Endothelial cell of umbilical vein (primary cell): Measurements from ENCODE around the gene DUSP16. TPM values are rescaled to one million over a fixed set of nuclear protein-coding genes. Genes with fewer than 3 reads are reported as not detected.

ENCODE experiments used
- BruUV-seq: library from RNA; stranded (reverse); fragments of 400-500 nt; replicated peaks from 2 replicates; lab custom pipeline; 2021; lab: Mats Ljungman, UMichigan
- CTCF ChIA-PET: fragments of 300-600, 350-600 bp; sonication (Branson Sonifier 250); formaldehyde crosslinking; loops from one replicate; lab custom pipeline; 2021; ENCODE audit warnings: antibody characterized with exemption, inconsistent platforms; lab: Charles Lee
- POLR2A ChIA-PET: fragments of 300-600, 350-600 bp; sonication (Branson Sonifier 250); formaldehyde crosslinking; loops from one replicate; lab custom pipeline; 2021; ENCODE audit warnings: antibody characterized with exemption, inconsistent platforms; lab: Charles Lee
- DNase-seq: peaks from one replicate; pipeline ENCODE4 v3.0.0-alpha.2; 2011; ENCODE audit warnings: low read depth, low spot score
- FAIRE-seq: peaks from 2 replicates; lab custom pipeline; 2011; peaks lifted over from hg19 to GRCh38; lab: Jason Lieb, UNC
- H2AFZ ChIP-seq: 2 replicates; pipeline ENCODE4 v1.6.0; 2012; ENCODE audit warnings: low read depth, low read length, control low read depth, inconsistent platforms
- H3K27ac ChIP-seq: 2 replicates; pipeline ENCODE4 v1.5.1; 2011; ENCODE audit warnings: low read depth, mild to moderate bottlenecking, control low read depth, low read length, moderate library complexity; ENCODE audit not compliant: insufficient read depth
- H3K27me3 ChIP-seq, 2 experiments: 2 replicates each; pipeline versions ENCODE4 v1.6.0 to v1.6.1; 2011; ENCODE audit warnings: low read length in 2 of 2, mixed read lengths in 1 of 2; ENCODE audit not compliant: control insufficient read depth in 2 of 2, insufficient read depth in 2 of 2
- H3K36me3 ChIP-seq, 2 experiments: 2 replicates in 1 of 2; 3 replicates in 1 of 2; pipeline ENCODE4 v1.5.1; 2011; ENCODE audit warnings: low read length in 2 of 2, mild to moderate bottlenecking in 1 of 2, moderate library complexity in 1 of 2; ENCODE audit not compliant: control insufficient read depth in 2 of 2, insufficient read depth in 2 of 2; ENCODE audit errors: extremely low read depth in 1 of 2
- H3K4me1 ChIP-seq: 3 replicates; pipeline ENCODE4 v1.5.1; 2011; ENCODE audit warnings: mild to moderate bottlenecking, low read length; ENCODE audit not compliant: control insufficient read depth, insufficient read depth; ENCODE audit errors: extremely low read depth
- H3K4me2 ChIP-seq: 2 replicates; pipeline ENCODE4 v1.6.1; 2011; ENCODE audit warnings: low read length, control low read depth, mixed read lengths; ENCODE audit not compliant: insufficient read depth
- H3K4me3 ChIP-seq, 3 experiments: fragments of 200-600 bp in 1 of 3; sonication (generic), shearing (Covaris generic) in 1 of 3; replicated peaks in 1 of 3; 2 replicates each; pipeline ENCODE4 v1.5.1; 2011 to 2016; ENCODE audit warnings: control low read depth in 3 of 3, low read length in 3 of 3, mild to moderate bottlenecking in 2 of 3, inconsistent platforms in 1 of 3, low read depth in 1 of 3, moderate library complexity in 1 of 3; ENCODE audit not compliant: insufficient read depth in 1 of 3
- H3K79me2 ChIP-seq: 2 replicates; pipeline ENCODE4 v1.6.0; 2012; ENCODE audit warnings: low read length, inconsistent platforms; ENCODE audit not compliant: control insufficient read depth, insufficient read depth
- H3K9ac ChIP-seq: replicated peaks from 2 replicates; pipeline ENCODE3; 2011; ENCODE audit warnings: low read length, control low read depth; ENCODE audit not compliant: insufficient read depth; ENCODE audit errors: extremely low read depth
- H3K9me1 ChIP-seq: replicated peaks from 3 replicates; pipeline ENCODE4 v1.6.0; 2011; ENCODE audit warnings: mild to moderate bottlenecking, low read length; ENCODE audit not compliant: control insufficient read depth, insufficient read depth; ENCODE audit errors: extremely low read depth
- H3K9me3 ChIP-seq: replicated peaks from 2 replicates; pipeline ENCODE4 v1.5.1; 2012; ENCODE audit warnings: low read length, inconsistent platforms; ENCODE audit not compliant: control insufficient read depth, insufficient read depth
- H4K20me1 ChIP-seq: replicated peaks from 2 replicates; pipeline ENCODE3; 2011; ENCODE audit warnings: mild to moderate bottlenecking, low read length; ENCODE audit not compliant: control insufficient read depth, insufficient read depth; ENCODE audit errors: extremely low read depth
- EZH2 ChIP-seq: IDR thresholded peaks from 2 replicates; pipeline ENCODE4 v1.6.1; 2012; ENCODE audit warnings: borderline replicate concordance, low read depth, mild to moderate bottlenecking, moderate library complexity, low read length, inconsistent platforms; ENCODE audit not compliant: severe bottlenecking
- FOS ChIP-seq: IDR thresholded peaks from 2 replicates; pipeline ENCODE4 v1.6.1; 2011; ENCODE audit warnings: mild to moderate bottlenecking, low read length, moderate library complexity, borderline replicate concordance; ENCODE audit not compliant: insufficient read depth
- GATA2 ChIP-seq: IDR thresholded peaks from 2 replicates; pipeline ENCODE4 v1.7.0; 2011; ENCODE audit warnings: low read depth, mild to moderate bottlenecking, moderate library complexity, mixed read lengths, low read length; ENCODE audit not compliant: insufficient read length, insufficient read depth
- JUN ChIP-seq: IDR thresholded peaks from 2 replicates; pipeline ENCODE4 v1.6.1; 2011; ENCODE audit warnings: borderline replicate concordance, low read depth; ENCODE audit not compliant: insufficient read length, insufficient read depth
- MYC ChIP-seq: IDR thresholded peaks from one replicate; pipeline ENCODE4 v1.6.1; 2011; ENCODE audit warnings: mild to moderate bottlenecking, low read depth, low read length
- POLR2A ChIP-seq: IDR thresholded peaks from 2 replicates; pipeline ENCODE4 v1.6.1; 2012; ENCODE audit warnings: low read depth, mild to moderate bottlenecking, control low read depth, low read length
- POLR2AphosphoS5 ChIP-seq: IDR thresholded peaks from 2 replicates; pipeline ENCODE4 v1.6.1; 2012; ENCODE audit warnings: low read depth, mild to moderate bottlenecking, control low read depth, low read length, moderate library complexity; ENCODE audit not compliant: insufficient read depth
- dilution Hi-C: fragments of 300-500 bp; cut with MboI; formaldehyde crosslinking; loops from one replicate; pipeline ENCODE4 v1.15.0; 2019; ENCODE audit warnings: low sequenced_read_pairs; ENCODE audit not compliant: extremely low pct_ligation_motif_present
- intact Hi-C: fragments of 100-400 bp; cut with micrococcal nuclease; formaldehyde crosslinking; loops from one replicate; pipeline ENCODE4 v1.10.0; 2022
- polyA plus RNA-seq, 4 experiments: library from polyadenylated mRNA; depleted of rRNA in 3 of 4; stranded (reverse) in 3 of 4; unstranded in 1 of 4; fragments of >200 nt; gene quantifications; 2 replicates each; pipeline versions ENCODE4 v1.2.1 to v1.2.3, GENCODE V29; 2011 to 2012; ENCODE audit warnings: missing spikeins in 1 of 4
- total RNA-seq: library from RNA; stranded (reverse); gene quantifications from 2 replicates; pipeline ENCODE4 v1.2.3, GENCODE V29; 2021
- TF ChIP-seq, protein P1 (sequence below), 2 donors: IDR thresholded peaks; 1 replicate in 1 of 2; 2 replicates in 1 of 2; pipeline ENCODE4 v1.5.1; 2011; ENCODE audit warnings: low read length in 2 of 2, mild to moderate bottlenecking in 2 of 2, moderate library complexity in 2 of 2, control low read depth in 1 of 2, inconsistent platforms in 1 of 2, low read depth in 1 of 2; ENCODE audit not compliant: insufficient read depth in 1 of 2; ENCODE audit errors: extremely low read depth in 1 of 2
- TF ChIP-seq, protein P2 (sequence below): IDR thresholded peaks from 2 replicates; pipeline ENCODE4 v1.6.1; 2011; ENCODE audit not compliant: insufficient read depth, insufficient read length

Gene DUSP16
- total and polyA plus RNA-seq, 2 donors (not counting 3 experiments of a cell fraction or from before 2014, with no cell fraction given): 7.4 to 19.5 TPM

DNA sequence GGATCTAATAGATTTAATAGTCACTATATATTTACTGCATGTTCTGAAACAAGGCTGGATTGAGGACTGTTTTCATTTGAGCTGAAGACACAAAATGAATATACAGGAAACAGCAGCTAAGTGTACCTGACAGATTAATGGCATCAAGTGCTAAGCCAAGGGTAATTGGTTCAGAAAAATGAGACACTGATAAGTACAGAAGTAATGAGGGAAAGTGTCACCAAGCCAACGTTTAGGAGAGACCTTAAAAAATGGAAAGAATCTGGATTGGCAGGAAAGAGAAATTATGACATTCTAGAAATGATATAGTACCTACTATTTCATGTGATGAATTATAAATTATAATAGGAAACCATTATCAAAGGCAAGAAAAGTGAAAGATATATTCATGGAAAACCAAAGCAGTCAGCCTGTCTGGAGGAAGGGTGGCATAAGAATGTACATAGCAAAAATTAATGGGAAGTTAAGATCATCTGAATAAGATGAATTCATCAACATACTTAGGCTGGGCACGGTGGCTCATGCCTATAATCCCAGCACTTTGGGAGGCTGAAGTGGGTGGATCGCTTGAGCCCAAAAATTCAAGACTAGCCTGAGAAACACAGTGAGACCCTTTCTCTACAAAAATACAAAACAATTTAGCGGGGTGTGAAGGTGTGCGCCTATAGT lies 21.0 kb upstream of the DUSP16 start:
- H3K9ac ChIP-seq: no peak overlapping the region
- no peak overlapping the region for H3K4me2 ChIP-seq
- H4K20me1 ChIP-seq: no peaks in the 10 kb centered on the region
- no peaks in the 10 kb centered on the region for H3K9me3 ChIP-seq
- no peak overlapping the region for H2AFZ ChIP-seq
- no TSS peak for BruUV-seq
- DNase-seq (no peak), FAIRE-seq (no peak)
- dilution Hi-C loops: no loop called here
- intact Hi-C loops: no loop called here
- peaks cover 4 to 10% of the 10 kb centered on the region in 2 experiments for H3K27me3 ChIP-seq
- ChIA-PET CTCF (no interaction called here), POLR2A (no interaction called here)
- H3K4me1 ChIP-seq: peaks cover 2% of the 10 kb centered on the region
- no peak overlapping the region for H3K4me3 ChIP-seq
- TF ChIP-seq EZH2: no peak
- TF ChIP-seq POLR2A: no peak
- no peak for TF ChIP-seq GATA2
- no peak for TF ChIP-seq POLR2AphosphoS5
- TF ChIP-seq, protein P1, sequence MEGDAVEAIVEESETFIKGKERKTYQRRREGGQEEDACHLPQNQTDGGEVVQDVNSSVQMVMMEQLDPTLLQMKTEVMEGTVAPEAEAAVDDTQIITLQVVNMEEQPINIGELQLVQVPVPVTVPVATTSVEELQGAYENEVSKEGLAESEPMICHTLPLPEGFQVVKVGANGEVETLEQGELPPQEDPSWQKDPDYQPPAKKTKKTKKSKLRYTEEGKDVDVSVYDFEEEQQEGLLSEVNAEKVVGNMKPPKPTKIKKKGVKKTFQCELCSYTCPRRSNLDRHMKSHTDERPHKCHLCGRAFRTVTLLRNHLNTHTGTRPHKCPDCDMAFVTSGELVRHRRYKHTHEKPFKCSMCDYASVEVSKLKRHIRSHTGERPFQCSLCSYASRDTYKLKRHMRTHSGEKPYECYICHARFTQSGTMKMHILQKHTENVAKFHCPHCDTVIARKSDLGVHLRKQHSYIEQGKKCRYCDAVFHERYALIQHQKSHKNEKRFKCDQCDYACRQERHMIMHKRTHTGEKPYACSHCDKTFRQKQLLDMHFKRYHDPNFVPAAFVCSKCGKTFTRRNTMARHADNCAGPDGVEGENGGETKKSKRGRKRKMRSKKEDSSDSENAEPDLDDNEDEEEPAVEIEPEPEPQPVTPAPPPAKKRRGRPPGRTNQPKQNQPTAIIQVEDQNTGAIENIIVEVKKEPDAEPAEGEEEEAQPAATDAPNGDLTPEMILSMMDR (IDR thresholded peaks at IDR 0.05; ENCODE audit: extremely low read depth in 1 of 2, insufficient read depth in 1 of 2, low read depth in 1 of 2, low read length in 2 of 2): no peak
- no peaks in the 10 kb centered on the region for H3K36me3 ChIP-seq
- H3K9me1 ChIP-seq: no peaks in the 10 kb centered on the region
- no peak overlapping the region for H3K27ac ChIP-seq
- H3K79me2 ChIP-seq: no peaks in the 10 kb centered on the region

DNA sequence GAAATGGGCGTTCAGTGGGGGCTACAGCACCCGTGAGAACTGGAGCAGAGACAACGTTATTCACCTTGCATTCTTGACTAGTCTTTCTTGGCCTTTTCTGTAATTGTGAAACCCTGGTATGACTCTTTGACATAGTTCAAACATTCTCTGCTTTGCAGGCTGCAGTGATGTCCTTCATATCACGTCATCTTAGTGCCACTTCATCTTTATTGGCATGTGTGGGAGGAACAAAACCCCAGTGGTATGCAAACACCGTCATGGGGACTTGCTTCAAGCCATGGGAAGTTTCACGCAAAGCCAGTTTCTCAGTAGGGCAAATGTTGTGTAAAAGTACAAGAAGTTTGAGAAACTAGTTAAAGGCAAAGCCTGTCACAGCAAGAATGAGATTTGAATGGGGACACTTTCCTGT lies 20.2 kb upstream of the DUSP16 start:
- no peak overlapping the region for H3K9ac ChIP-seq
- H3K4me2 ChIP-seq: no peak overlapping the region
- H3K9me1 ChIP-seq: no peaks in the 10 kb centered on the region
- dilution Hi-C loops: no loop called here
- H3K27me3 ChIP-seq: peaks cover 4 to 10% of the 10 kb centered on the region in 2 experiments
- H3K9me3 ChIP-seq: no peaks in the 10 kb centered on the region
- no peaks in the 10 kb centered on the region for H3K79me2 ChIP-seq
- peaks cover 2% of the 10 kb centered on the region for H3K4me1 ChIP-seq
- ChIA-PET CTCF (no interaction called here), POLR2A (no interaction called here)
- intact Hi-C loops: no loop called here
- H3K27ac ChIP-seq: no peak overlapping the region
- H2AFZ ChIP-seq: no peak overlapping the region
- BruUV-seq: no TSS peak
- H4K20me1 ChIP-seq: no peaks in the 10 kb centered on the region
- H3K4me3 ChIP-seq: no peak overlapping the region
- FAIRE-seq: no peak
- TF ChIP-seq EZH2 (no peak), GATA2 (no peak), JUN (no peak), POLR2AphosphoS5 (no peak), MYC (no peak), POLR2A (no peak), FOS (no peak)
- TF ChIP-seq, protein P1 (IDR thresholded peaks at IDR 0.05; ENCODE audit: extremely low read depth in 1 of 2, insufficient read depth in 1 of 2, low read depth in 1 of 2, low read length in 2 of 2): no peak
- TF ChIP-seq, protein P2, sequence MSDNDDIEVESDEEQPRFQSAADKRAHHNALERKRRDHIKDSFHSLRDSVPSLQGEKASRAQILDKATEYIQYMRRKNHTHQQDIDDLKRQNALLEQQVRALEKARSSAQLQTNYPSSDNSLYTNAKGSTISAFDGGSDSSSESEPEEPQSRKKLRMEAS: no peak
- no peaks in the 10 kb centered on the region for H3K36me3 ChIP-seq
- DNase-seq: no peak
